H1 (cell line): Measurements from ENCODE around the gene UPF1. TPM values are rescaled to one million over a fixed set of nuclear protein-coding genes. Genes with fewer than 3 reads are reported as not detected.

Experiments used
- CTCF ChIA-PET: fragments of 300-600 bp; sonication (Branson Sonifier 250); formaldehyde crosslinking; loops from one replicate; lab custom pipeline; 2021; ENCODE audit not compliant: partially characterized antibody; lab: Charles Lee
- POLR2A ChIA-PET: fragments of 300-600 bp; sonication (Branson Sonifier 250); formaldehyde crosslinking; loops from one replicate; lab custom pipeline; 2021; ENCODE audit warnings: inconsistent platforms; ENCODE audit not compliant: partially characterized antibody; lab: Charles Lee
- DNase-seq, 2 experiments: peaks; one replicate each; pipeline versions ENCODE4 v3.0.0 to v3.0.0-alpha.2; 2010 to 2022; ENCODE audit warnings: low spot score in 2 of 2, low read depth in 1 of 2, mixed read lengths in 1 of 2
- FAIRE-seq: peaks from 2 replicates; lab custom pipeline; 2011; peaks lifted over from hg19 to GRCh38; lab: Jason Lieb, UNC
- H2AFZ ChIP-seq: 2 replicates; pipeline ENCODE4 v1.8.1; 2012; ENCODE audit warnings: low read length, inconsistent platforms
- H2AK5ac ChIP-seq: 2 replicates; pipeline ENCODE4 v1.6.1; 2013; ENCODE audit warnings: low read depth, low read length
- H2BK120ac ChIP-seq: replicated peaks from 2 replicates; pipeline ENCODE3; 2013; ENCODE audit warnings: low read depth, low read length, inconsistent platforms
- H2BK12ac ChIP-seq: 2 replicates; pipeline ENCODE4 v1.6.1; 2013; ENCODE audit warnings: low read depth, low read length
- H2BK15ac ChIP-seq: 2 replicates; pipeline ENCODE4 v1.6.1; 2013; ENCODE audit warnings: low read length
- H2BK20ac ChIP-seq: 2 replicates; pipeline ENCODE4 v1.6.1; 2013; ENCODE audit warnings: low read length
- H2BK5ac ChIP-seq: 2 replicates; pipeline ENCODE4 v1.6.1; 2013; ENCODE audit warnings: low read depth, low read length
- H3K14ac ChIP-seq: 2 replicates; pipeline ENCODE4 v1.6.1; 2013; ENCODE audit warnings: inconsistent platforms; ENCODE audit not compliant: insufficient read length
- H3K18ac ChIP-seq: 2 replicates; pipeline ENCODE4 v1.6.1; 2013; ENCODE audit warnings: low read length; ENCODE audit errors: extremely low read depth
- H3K23ac ChIP-seq: 2 replicates; pipeline ENCODE4 v1.6.1; 2013; ENCODE audit warnings: inconsistent platforms; ENCODE audit not compliant: insufficient read length
- H3K23me2 ChIP-seq: 2 replicates; pipeline ENCODE4 v1.6.1; 2013; ENCODE audit warnings: low read depth, low read length
- H3K27ac ChIP-seq: 2 replicates; pipeline ENCODE4 v1.6.1; 2011; ENCODE audit warnings: low read depth, low read length, inconsistent platforms
- H3K27me3 ChIP-seq, 4 experiments: replicated peaks in 1 of 4; 1 replicate in 1 of 4; 2 replicates in 3 of 4; pipeline versions ENCODE4 v1.6.1 to v1.8.1; 2011 to 2013; ENCODE audit warnings: low read length in 3 of 4, mild to moderate bottlenecking in 3 of 4, inconsistent platforms in 2 of 4, mixed read lengths in 2 of 4, moderate library complexity in 1 of 4; ENCODE audit not compliant: control insufficient read depth in 3 of 4, insufficient read depth in 3 of 4; ENCODE audit errors: extremely low read depth in 1 of 4
- H3K36me3 ChIP-seq, 4 experiments: 2 replicates each; pipeline versions ENCODE4 v1.6.1 to v1.8.1; 2011 to 2013; ENCODE audit warnings: mild to moderate bottlenecking in 4 of 4, low read length in 3 of 4, moderate library complexity in 2 of 4, control low read depth in 1 of 4, inconsistent platforms in 1 of 4; ENCODE audit not compliant: insufficient read depth in 4 of 4, control insufficient read depth in 2 of 4
- H3K4ac ChIP-seq: replicated peaks from 2 replicates; pipeline ENCODE3; 2013; ENCODE audit warnings: low read length, low read depth, mixed read lengths, inconsistent platforms; ENCODE audit not compliant: insufficient read length
- H3K4me1 ChIP-seq, 4 experiments: replicated peaks in 1 of 4; 1 replicate in 1 of 4; 2 replicates in 3 of 4; pipeline versions ENCODE4 v1.6.1 to v1.8.1; 2011 to 2013; ENCODE audit warnings: low read length in 3 of 4, inconsistent platforms in 2 of 4, mixed read lengths in 1 of 4; ENCODE audit not compliant: insufficient read depth in 4 of 4, control insufficient read depth in 3 of 4
- H3K4me2 ChIP-seq, 2 experiments: 2 replicates each; pipeline versions ENCODE4 v1.6.1 to v1.8.1; 2011 to 2013; ENCODE audit warnings: low read depth in 2 of 2, low read length in 2 of 2, control low read depth in 1 of 2, inconsistent platforms in 1 of 2, mild to moderate bottlenecking in 1 of 2; ENCODE audit not compliant: insufficient read depth in 1 of 2
- H3K4me3 ChIP-seq, 4 experiments: fragments of 200-600, 300-600 bp in 1 of 4; sonication (generic), shearing (Covaris generic), sonication (Bioruptor Twin) in 1 of 4; 2 replicates each; pipeline versions ENCODE4 v1.5.1 to v1.8.1; 2011 to 2016; ENCODE audit warnings: low read length in 4 of 4, low read depth in 3 of 4, control low read depth in 2 of 4, inconsistent platforms in 2 of 4, mild to moderate bottlenecking in 2 of 4, mixed read lengths in 1 of 4, moderate library complexity in 1 of 4; ENCODE audit not compliant: insufficient read depth in 2 of 4; ENCODE audit errors: extremely low read depth in 1 of 4
- H3K56ac ChIP-seq: replicated peaks from 2 replicates; pipeline ENCODE3; 2013; ENCODE audit warnings: low read depth, mild to moderate bottlenecking, mixed read lengths, low read length, inconsistent platforms; ENCODE audit not compliant: insufficient read length
- H3K79me1 ChIP-seq: 2 replicates; pipeline ENCODE4 v1.6.1; 2013; ENCODE audit warnings: low read depth, low read length, control low read depth
- H3K79me2 ChIP-seq, 2 experiments: 2 replicates each; pipeline versions ENCODE4 v1.6.1 to v1.8.1; 2012 to 2013; ENCODE audit warnings: low read length in 2 of 2, mild to moderate bottlenecking in 2 of 2, inconsistent platforms in 1 of 2; ENCODE audit not compliant: insufficient read depth in 2 of 2, control insufficient read depth in 1 of 2
- H3K9ac ChIP-seq, 4 experiments: replicated peaks in 1 of 4; 1 replicate in 1 of 4; 2 replicates in 3 of 4; pipeline versions ENCODE4 v1.6.1 to v1.8.1; 2011 to 2013; ENCODE audit warnings: low read depth in 3 of 4, low read length in 3 of 4, control low read depth in 2 of 4, mild to moderate bottlenecking in 2 of 4, moderate library complexity in 2 of 4, inconsistent platforms in 1 of 4; ENCODE audit errors: extremely low read depth in 1 of 4
- H3K9me3 ChIP-seq, 2 experiments: 2 replicates each; pipeline versions ENCODE4 v1.6.1 to v1.8.1; 2012 to 2013; ENCODE audit warnings: mild to moderate bottlenecking in 2 of 2, moderate library complexity in 2 of 2, control low read depth in 1 of 2, inconsistent platforms in 1 of 2, low read depth in 1 of 2, low read length in 1 of 2, mixed read lengths in 1 of 2; ENCODE audit not compliant: insufficient read depth in 2 of 2
- H4K20me1 ChIP-seq, 2 experiments: replicated peaks in 1 of 2; 2 replicates each; pipeline versions ENCODE3 to v1.8.1; 2011 to 2013; ENCODE audit warnings: inconsistent platforms in 2 of 2, low read length in 2 of 2, mild to moderate bottlenecking in 1 of 2; ENCODE audit not compliant: insufficient read depth in 2 of 2, control insufficient read depth in 1 of 2
- H4K5ac ChIP-seq: 2 replicates; pipeline ENCODE4 v1.6.1; 2013; ENCODE audit warnings: low read length, low read depth, mixed read lengths, inconsistent platforms; ENCODE audit not compliant: insufficient read length
- H4K8ac ChIP-seq: 2 replicates; pipeline ENCODE4 v1.8.0; 2013; ENCODE audit warnings: mild to moderate bottlenecking, moderate library complexity, low read length, inconsistent platforms; ENCODE audit not compliant: insufficient read depth; ENCODE audit errors: extremely low read depth
- H4K91ac ChIP-seq: replicated peaks from 2 replicates; pipeline ENCODE3; 2013; ENCODE audit warnings: low read length, mixed read lengths, inconsistent platforms; ENCODE audit not compliant: insufficient read length
- ASH2L ChIP-seq: fragments of 200-600, 300-600 bp; sonication (generic); IDR thresholded peaks from one replicate; pipeline ENCODE4 v1.7.1; 2017; ENCODE audit warnings: low read length
- BACH1 ChIP-seq: IDR thresholded peaks from 2 replicates; pipeline ENCODE4 v1.6.1; 2012; ENCODE audit warnings: low read length, improper control_type of control experiment
- CHD2 ChIP-seq: IDR thresholded peaks from 2 replicates; pipeline ENCODE4 v1.6.1; 2012; ENCODE audit warnings: low read length, improper control_type of control experiment
- EP300 ChIP-seq, 2 experiments: IDR thresholded peaks; 1 replicate in 1 of 2; 2 replicates in 1 of 2; pipeline ENCODE4 v1.6.1; 2011 to 2012; ENCODE audit warnings: low read depth in 2 of 2, low read length in 2 of 2, mild to moderate bottlenecking in 2 of 2, borderline replicate concordance in 1 of 2, inconsistent platforms in 1 of 2, moderate library complexity in 1 of 2
- FOSL1 ChIP-seq: IDR thresholded peaks from 2 replicates; pipeline ENCODE4 v1.6.1; 2011; ENCODE audit warnings: mild to moderate bottlenecking, low read depth, low read length, moderate library complexity; ENCODE audit not compliant: insufficient read depth
- KDM4A ChIP-seq: IDR thresholded peaks from one replicate; pipeline ENCODE4 v1.7.1; 2012; ENCODE audit warnings: low read depth, mild to moderate bottlenecking, moderate library complexity, low read length, inconsistent platforms; ENCODE audit not compliant: severe bottlenecking
- TEAD4 ChIP-seq: IDR thresholded peaks from 2 replicates; pipeline ENCODE4 v1.6.1; 2012; ENCODE audit warnings: low read depth, low read length, inconsistent platforms, mixed read lengths
- ZNF274 ChIP-seq: IDR thresholded peaks from 2 replicates; pipeline ENCODE4 v1.7.0; 2012; ENCODE audit warnings: low read length, borderline replicate concordance; ENCODE audit errors: extremely low read depth
- WGBS, 2 experiments: shearing (Covaris generic) in 1 of 2; methylation state at CpG; one replicate each; pipeline versions ENCODE4 v1.1.6 to v1.1.7; 2013 to 2015; ENCODE audit warnings: low lambda C conversion rate in 2 of 2, mixed read lengths in 2 of 2, inconsistent platforms in 1 of 2, low coverage in 1 of 2, missing lambda C conversion rate in 1 of 2; ENCODE audit not compliant: insufficient replicate concordance in 2 of 2, insufficient coverage in 1 of 2, insufficient read length in 1 of 2; ENCODE audit errors: extremely low coverage in 1 of 2, missing lambda C conversion rate in 1 of 2; 5-methylcytosine and 5-hydroxymethylcytosine counted together
- polyA plus RNA-seq, 7 experiments: library from polyadenylated mRNA; depleted of rRNA in 3 of 7; stranded (reverse) in 5 of 7; unstranded in 2 of 7; fragments of >200 nt in 5 of 7; fragments of 200-250 nt in 2 of 7; gene quantifications; 1 replicate in 5 of 7; 2 replicates in 1 of 7; 4 replicates in 1 of 7; pipeline versions ENCODE4 v1.2.1 to v1.2.3, GENCODE V29; 2011 to 2013; ENCODE audit warnings: missing spikeins in 2 of 7, mixed read lengths in 2 of 7
- total RNA-seq: library from RNA; stranded (reverse); fragmentation: NEBNext Ultra II Directional; extraction: Animal tissue kit (Norgen Biotek cat#: 25700); gene quantifications from 2 replicates; pipeline ENCODE4 v1.2.1, GENCODE V29; 2021
- TF ChIP-seq, protein P1 (sequence below), 3 experiments: IDR thresholded peaks; 1 replicate in 2 of 3; 2 replicates in 1 of 3; pipeline versions ENCODE4 v1.5.1 to v1.6.1; 2011; ENCODE audit warnings: low read length in 3 of 3, mild to moderate bottlenecking in 3 of 3, inconsistent platforms in 2 of 3, low read depth in 1 of 3, moderate library complexity in 1 of 3; ENCODE audit not compliant: insufficient read depth in 1 of 3; ENCODE audit errors: control extremely low read depth in 1 of 3

Gene UPF1
- total and polyA plus RNA-seq, 2 of the 8 experiments (the other 6 are each of a cell fraction or from before 2014, with no cell fraction given): 46.4 to 62.0 TPM

- H3K56ac ChIP-seq: no peak overlapping the region
- H3K9me3 ChIP-seq: no peaks in the 10 kb centered on the region
- H3K79me1 ChIP-seq: 0 out of 2 replicates have a peak, but pooled peaks cover 2% of the 10 kb centered on the region
- ChIA-PET CTCF (interaction anchor here (0.8 to 2.4 kb wide), 5 partner anchors 11 to 239 kb away, joined by 3 to 9 read pairs (median 3); no protein-coding TSS in a partner anchor), POLR2A (interaction anchor here (1.0 to 2.3 kb wide), 2 partner anchors 11 to 45 kb away, joined by 3 to 9 read pairs; no protein-coding TSS in a partner anchor)
- no peak overlapping the region for H3K27ac ChIP-seq
- H3K4me2 ChIP-seq: no peak overlapping the region
- peaks cover 2 to 13% of the 10 kb centered on the region in 2 experiments for H4K20me1 ChIP-seq
- H2BK5ac ChIP-seq: no peak overlapping the region
- H3K27me3 ChIP-seq: no peaks in the 10 kb centered on the region
- H2BK120ac ChIP-seq: no peak overlapping the region
- H3K14ac ChIP-seq: no peak overlapping the region
- no peak overlapping the region for H2AFZ ChIP-seq
- H3K23me2 ChIP-seq: no peaks in the 10 kb centered on the region; the same call in 1 of the 2 replicates
- no peaks in the 10 kb centered on the region; a peak in 4 of 7 replicates for H3K4me1 ChIP-seq
- WGBS, 2 experiments: 92% methylated on average over 30 of the region's 30 CpGs; no CpG with 5 or more reads in 1 of the 2 experiments
- no peaks in the 10 kb centered on the region for H3K79me2 ChIP-seq
- H3K4ac ChIP-seq: no peak overlapping the region
- H2BK12ac ChIP-seq: no peak overlapping the region
- no peak overlapping the region for H4K5ac ChIP-seq
- no peak overlapping the region for H3K9ac ChIP-seq
- DNase-seq (no peak), FAIRE-seq (no peak)
- H3K36me3 ChIP-seq: peaks cover 0 to 5% (median 1%) of the 10 kb centered on the region in 4 experiments; a peak in 3 of 8 replicates
- no peak overlapping the region for H3K4me3 ChIP-seq
- no peak overlapping the region for H2BK20ac ChIP-seq
- no peak overlapping the region for H4K8ac ChIP-seq
- no peak overlapping the region for H4K91ac ChIP-seq
- H3K18ac ChIP-seq: no peak overlapping the region
- H2AK5ac ChIP-seq: no peak overlapping the region
- no peak overlapping the region for H2BK15ac ChIP-seq
- H3K23ac ChIP-seq: no peak overlapping the region
- no peak for TF ChIP-seq FOSL1
- TF ChIP-seq EP300 (IDR thresholded peaks at IDR 0.05; ENCODE audit: borderline replicate concordance in 1 of 2, low read depth in 2 of 2, low read length in 2 of 2): no peak
- TF ChIP-seq, protein P1, sequence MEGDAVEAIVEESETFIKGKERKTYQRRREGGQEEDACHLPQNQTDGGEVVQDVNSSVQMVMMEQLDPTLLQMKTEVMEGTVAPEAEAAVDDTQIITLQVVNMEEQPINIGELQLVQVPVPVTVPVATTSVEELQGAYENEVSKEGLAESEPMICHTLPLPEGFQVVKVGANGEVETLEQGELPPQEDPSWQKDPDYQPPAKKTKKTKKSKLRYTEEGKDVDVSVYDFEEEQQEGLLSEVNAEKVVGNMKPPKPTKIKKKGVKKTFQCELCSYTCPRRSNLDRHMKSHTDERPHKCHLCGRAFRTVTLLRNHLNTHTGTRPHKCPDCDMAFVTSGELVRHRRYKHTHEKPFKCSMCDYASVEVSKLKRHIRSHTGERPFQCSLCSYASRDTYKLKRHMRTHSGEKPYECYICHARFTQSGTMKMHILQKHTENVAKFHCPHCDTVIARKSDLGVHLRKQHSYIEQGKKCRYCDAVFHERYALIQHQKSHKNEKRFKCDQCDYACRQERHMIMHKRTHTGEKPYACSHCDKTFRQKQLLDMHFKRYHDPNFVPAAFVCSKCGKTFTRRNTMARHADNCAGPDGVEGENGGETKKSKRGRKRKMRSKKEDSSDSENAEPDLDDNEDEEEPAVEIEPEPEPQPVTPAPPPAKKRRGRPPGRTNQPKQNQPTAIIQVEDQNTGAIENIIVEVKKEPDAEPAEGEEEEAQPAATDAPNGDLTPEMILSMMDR (IDR thresholded peaks at IDR 0.05; ENCODE audit: control extremely low read depth in 1 of 3, insufficient read depth in 1 of 3, low read depth in 1 of 3, low read length in 3 of 3): no peak
- TF ChIP-seq ZNF274: no peak
- TF ChIP-seq CHD2: no peak
- TF ChIP-seq KDM4A: no peak
- TF ChIP-seq BACH1: no peak
- no peak for TF ChIP-seq ASH2L
- TF ChIP-seq TEAD4: no peak
Measured at GRCh38 chr19:18883526-18884304, 52.0 kb downstream of the UPF1 start.
